ENCODE measurements around the gene PNO1.

The PNO1 gene

DNA sequence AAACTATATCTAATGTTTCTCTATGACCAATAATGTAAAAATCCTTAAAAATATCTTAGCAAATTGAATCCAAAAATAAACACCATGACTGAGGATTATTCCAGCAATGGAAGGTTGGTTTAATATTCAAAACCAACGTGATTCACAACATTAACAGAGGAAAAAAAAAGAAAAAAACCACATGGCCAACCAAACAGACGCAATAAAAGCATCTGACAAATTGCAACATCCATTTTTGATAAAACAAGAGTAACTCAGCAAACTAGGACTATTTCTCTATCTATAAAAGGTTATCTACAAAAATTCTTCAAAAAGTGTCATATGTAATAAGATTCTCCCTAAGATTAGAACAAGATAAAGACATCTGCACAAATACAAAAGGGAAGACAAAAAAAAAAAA, 65.7 kb downstream of the PNO1 start:
- TF ChIP-seq, protein P1, sequence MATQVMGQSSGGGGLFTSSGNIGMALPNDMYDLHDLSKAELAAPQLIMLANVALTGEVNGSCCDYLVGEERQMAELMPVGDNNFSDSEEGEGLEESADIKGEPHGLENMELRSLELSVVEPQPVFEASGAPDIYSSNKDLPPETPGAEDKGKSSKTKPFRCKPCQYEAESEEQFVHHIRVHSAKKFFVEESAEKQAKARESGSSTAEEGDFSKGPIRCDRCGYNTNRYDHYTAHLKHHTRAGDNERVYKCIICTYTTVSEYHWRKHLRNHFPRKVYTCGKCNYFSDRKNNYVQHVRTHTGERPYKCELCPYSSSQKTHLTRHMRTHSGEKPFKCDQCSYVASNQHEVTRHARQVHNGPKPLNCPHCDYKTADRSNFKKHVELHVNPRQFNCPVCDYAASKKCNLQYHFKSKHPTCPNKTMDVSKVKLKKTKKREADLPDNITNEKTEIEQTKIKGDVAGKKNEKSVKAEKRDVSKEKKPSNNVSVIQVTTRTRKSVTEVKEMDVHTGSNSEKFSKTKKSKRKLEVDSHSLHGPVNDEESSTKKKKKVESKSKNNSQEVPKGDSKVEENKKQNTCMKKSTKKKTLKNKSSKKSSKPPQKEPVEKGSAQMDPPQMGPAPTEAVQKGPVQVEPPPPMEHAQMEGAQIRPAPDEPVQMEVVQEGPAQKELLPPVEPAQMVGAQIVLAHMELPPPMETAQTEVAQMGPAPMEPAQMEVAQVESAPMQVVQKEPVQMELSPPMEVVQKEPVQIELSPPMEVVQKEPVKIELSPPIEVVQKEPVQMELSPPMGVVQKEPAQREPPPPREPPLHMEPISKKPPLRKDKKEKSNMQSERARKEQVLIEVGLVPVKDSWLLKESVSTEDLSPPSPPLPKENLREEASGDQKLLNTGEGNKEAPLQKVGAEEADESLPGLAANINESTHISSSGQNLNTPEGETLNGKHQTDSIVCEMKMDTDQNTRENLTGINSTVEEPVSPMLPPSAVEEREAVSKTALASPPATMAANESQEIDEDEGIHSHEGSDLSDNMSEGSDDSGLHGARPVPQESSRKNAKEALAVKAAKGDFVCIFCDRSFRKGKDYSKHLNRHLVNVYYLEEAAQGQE (IDR thresholded peaks at IDR 0.05; ENCODE audit: insufficient read depth in 1 of 2, low read depth in 2 of 2, low read length in 2 of 2): no peak
- TF ChIP-seq TAF1 (IDR thresholded peaks at IDR 0.05; ENCODE audit: borderline replicate concordance, insufficient read depth, low read length) (no peak), SIN3A (IDR thresholded peaks at IDR 0.05; ENCODE audit: borderline replicate concordance, insufficient read depth, low read length) (no peak), FOXP2 (optimal IDR thresholded peaks at IDR 0.05; ENCODE audit: borderline replicate concordance, extremely low read depth, extremely low read length, insufficient read depth) (no peak), POLR2AphosphoS5 (IDR thresholded peaks at IDR 0.05; ENCODE audit: low read depth, low read length) (no peak)

DNA sequence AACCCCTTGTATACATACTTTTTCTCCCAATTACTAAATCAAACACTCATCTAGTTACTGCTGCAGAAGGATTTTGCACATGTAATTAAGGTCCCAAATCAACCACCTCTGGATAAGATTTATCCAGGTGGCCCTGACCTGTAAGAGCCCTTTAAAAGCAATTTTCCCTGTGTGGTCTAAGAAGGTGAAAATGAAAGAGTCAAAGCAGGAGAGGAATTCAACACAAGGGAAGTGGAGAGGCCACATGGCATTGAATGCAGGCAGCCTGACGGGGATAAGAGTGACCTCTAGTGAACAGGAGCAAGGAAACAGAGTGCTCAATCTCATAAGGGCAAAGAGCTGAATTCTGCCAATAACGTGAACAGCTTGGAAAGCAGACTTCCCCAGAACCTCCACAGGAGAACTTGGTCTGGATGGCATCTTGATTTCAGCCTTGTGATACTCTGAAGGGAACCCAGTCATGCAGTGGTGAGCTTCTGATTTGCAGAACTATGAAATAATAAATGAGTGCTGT, 67.5 kb downstream of the PNO1 start:
- TF ChIP-seq TAF1 (IDR thresholded peaks at IDR 0.05; ENCODE audit: borderline replicate concordance, insufficient read depth, low read length): no peak
- peak; percentile 59; the same call in 1 of the 2 replicates for TF ChIP-seq SIN3A (IDR thresholded peaks at IDR 0.05; ENCODE audit: borderline replicate concordance, insufficient read depth, low read length)

Measured in PFSK-1 (cell line).